Neural cell (in vitro differentiated cells): ENCODE results near the gene INPP5A. TPM values are rescaled to one million over a fixed set of nuclear protein-coding genes. Genes with fewer than 3 reads are reported as not detected.

ENCODE experiments used
- H2AFZ ChIP-seq: fragments of 200-600, 300-800 bp; sonication (generic), shearing (Covaris generic); 2 replicates; pipeline ENCODE4 v1.6.0; 2014; ENCODE audit warnings: low read depth, mild to moderate bottlenecking, antibody characterized with exemption, low read length, moderate library complexity
- H3F3A ChIP-seq: fragments of 200-600 bp; shearing (Covaris generic); 2 replicates; pipeline ENCODE4 v1.6.1; 2016; ENCODE audit warnings: mild to moderate bottlenecking, moderate library complexity, mixed read lengths, antibody characterized with exemption, low read length; ENCODE audit not compliant: insufficient read depth, poor library complexity, severe bottlenecking
- H3K27ac ChIP-seq: fragments of 200-600, 300-800 bp; sonication (generic), shearing (Covaris generic); 2 replicates; pipeline ENCODE4 v1.5.1; 2014; ENCODE audit warnings: mild to moderate bottlenecking, low read length, moderate library complexity
- H3K27me3 ChIP-seq: fragments of 300-800, 200-600 bp; sonication (generic), shearing (Covaris generic); 2 replicates; pipeline ENCODE4 v1.6.0; 2014; ENCODE audit warnings: mild to moderate bottlenecking, low read depth, low read length, moderate library complexity; ENCODE audit not compliant: insufficient read depth
- H3K36me3 ChIP-seq: fragments of 300-800, 200-600 bp; sonication (generic), shearing (Covaris generic); 2 replicates; pipeline ENCODE4 v1.5.1; 2014; ENCODE audit warnings: mild to moderate bottlenecking, antibody characterized with exemption, low read length, moderate library complexity; ENCODE audit not compliant: insufficient read depth
- H3K4me2 ChIP-seq: fragments of 300-800, 200-600 bp; sonication (generic), shearing (Covaris generic); 2 replicates; pipeline ENCODE4 v1.6.0; 2014; ENCODE audit warnings: mild to moderate bottlenecking, low read length
- H3K4me3 ChIP-seq: fragments of 300-800, 200-600 bp; sonication (generic), shearing (Covaris generic); 2 replicates; pipeline ENCODE4 v1.5.1; 2014; ENCODE audit warnings: mild to moderate bottlenecking, low read length, moderate library complexity
- H3K79me2 ChIP-seq: fragments of 200-600 bp; shearing (Covaris generic); replicated peaks from 2 replicates; pipeline ENCODE4 v1.6.0; 2014; ENCODE audit warnings: mild to moderate bottlenecking, low read length, moderate library complexity; ENCODE audit not compliant: insufficient read depth
- H3K9ac ChIP-seq: fragments of 300-800, 200-600 bp; sonication (generic), shearing (Covaris generic); 2 replicates; pipeline ENCODE4 v1.6.1; 2016; ENCODE audit warnings: mild to moderate bottlenecking, low read length, mixed read lengths
- H3K9me2 ChIP-seq: fragments of 200-600 bp; shearing (Covaris generic); 2 replicates; pipeline ENCODE4 v1.6.1; 2016; ENCODE audit warnings: mild to moderate bottlenecking, low read length, mixed read lengths; ENCODE audit not compliant: insufficient read depth
- H3K9me3 ChIP-seq: fragments of 200-600, 300-800 bp; sonication (generic), shearing (Covaris generic); 2 replicates; pipeline ENCODE4 v1.6.1; 2016; ENCODE audit warnings: mild to moderate bottlenecking, mixed run types, low read length, moderate library complexity, mixed read lengths
- H4K20me1 ChIP-seq: fragments of 200-600 bp; shearing (Covaris generic); 2 replicates; pipeline ENCODE4 v1.6.1; 2016; ENCODE audit warnings: mild to moderate bottlenecking, mixed run types; ENCODE audit not compliant: insufficient read depth
- CTCF ChIP-seq: fragments of 450-650 bp; IDR thresholded peaks from 2 replicates; pipeline ENCODE4 v1.5.1; 2014; ENCODE audit warnings: antibody characterized with exemption, mild to moderate bottlenecking, moderate library complexity; ENCODE audit not compliant: poor library complexity, severe bottlenecking
- EP300 ChIP-seq: fragments of 450-650 bp; conservative IDR thresholded peaks from 2 replicates; pipeline ENCODE4 v1.6.1; 2014; ENCODE audit warnings: antibody characterized with exemption, mild to moderate bottlenecking, moderate library complexity; ENCODE audit not compliant: poor library complexity, severe bottlenecking
- EZH2 ChIP-seq: fragments of 200-600, 300-800 bp; shearing (Covaris generic), sonication (generic); IDR thresholded peaks from 2 replicates; pipeline ENCODE4 v1.6.1; 2014; ENCODE audit warnings: antibody characterized with exemption, low read length, borderline replicate concordance, mild to moderate bottlenecking; ENCODE audit not compliant: insufficient read depth, poor library complexity, severe bottlenecking
- MXI1 ChIP-seq: fragments of 450-650 bp; conservative IDR thresholded peaks from 2 replicates; pipeline ENCODE4 v1.6.1; 2014; ENCODE audit warnings: antibody characterized with exemption, mild to moderate bottlenecking; ENCODE audit not compliant: poor library complexity, severe bottlenecking
- POLR2AphosphoS5 ChIP-seq: IDR thresholded peaks from 2 replicates; pipeline ENCODE4 v1.6.1; 2012
- RAD21 ChIP-seq: fragments of 450-650 bp; conservative IDR thresholded peaks from 2 replicates; pipeline ENCODE4 v1.6.1; 2014; ENCODE audit warnings: antibody characterized with exemption, mild to moderate bottlenecking, moderate library complexity
- REST ChIP-seq: IDR thresholded peaks from 2 replicates; pipeline ENCODE4 v1.6.1; 2012; ENCODE audit warnings: borderline replicate concordance
- SMC3 ChIP-seq: fragments of 450-650 bp; conservative IDR thresholded peaks from 2 replicates; pipeline ENCODE4 v1.6.1; 2014; ENCODE audit warnings: antibody characterized with exemption, mild to moderate bottlenecking, moderate library complexity; ENCODE audit not compliant: poor library complexity
- TAF1 ChIP-seq: IDR thresholded peaks from 2 replicates; pipeline ENCODE4 v1.6.1; 2012; ENCODE audit warnings: low read depth
- polyA plus RNA-seq: library from polyadenylated mRNA; depleted of rRNA; stranded (reverse); fragments of >200 nt; gene quantifications from 2 replicates; pipeline ENCODE4 v1.2.3, GENCODE V29; 2014

The INPP5A gene
- polyA plus RNA-seq, 1 donor from 2014 or later = 48.8 TPM

- Histone ChIP-seq H3K9ac (no peak overlapping the region), H3K27ac (no peak overlapping the region), H3K27me3 (no peaks in the 10 kb centered on the region), H3K36me3 (no peaks in the 10 kb centered on the region), H3K79me2 (no peaks in the 10 kb centered on the region), H3F3A (no peaks in the 10 kb centered on the region), H3K4me2 (no peak overlapping the region), H2AFZ (no peak overlapping the region), H4K20me1 (no peaks in the 10 kb centered on the region), H3K9me3 (peaks cover 6% of the 10 kb centered on the region), H3K4me3 (no peak overlapping the region), H3K9me2 (no peaks in the 10 kb centered on the region)
- TF ChIP-seq SMC3 (no peak), RAD21 (no peak), TAF1 (no peak), MXI1 (no peak), REST (no peak), EZH2 (no peak), POLR2AphosphoS5 (no peak), CTCF (no peak), EP300 (no peak)
These were observed 159.4 kb downstream of the INPP5A start for GRCh38 chr10:132696728-132697577.

GRCh38 chr10:132697578-132698200 is 160.1 kb downstream of the INPP5A start:
- H3K27ac ChIP-seq = no peak overlapping the region
- no peaks in the 10 kb centered on the region for H4K20me1 ChIP-seq
- H3K4me2 ChIP-seq = no peak overlapping the region
- no peaks in the 10 kb centered on the region for H3F3A ChIP-seq
- no peak overlapping the region for H2AFZ ChIP-seq
- no peaks in the 10 kb centered on the region for H3K27me3 ChIP-seq
- H3K9me2 ChIP-seq = no peaks in the 10 kb centered on the region
- no peaks in the 10 kb centered on the region for H3K36me3 ChIP-seq
- no peak overlapping the region for H3K4me3 ChIP-seq
- H3K9ac ChIP-seq = no peak overlapping the region
- no peaks in the 10 kb centered on the region for H3K79me2 ChIP-seq
- H3K9me3 ChIP-seq = peaks cover 6% of the 10 kb centered on the region
- no peak for TF ChIP-seq SMC3
- no peak for TF ChIP-seq EZH2
- no peak for TF ChIP-seq RAD21
- no peak for TF ChIP-seq POLR2AphosphoS5
- no peak for TF ChIP-seq REST
- no peak for TF ChIP-seq MXI1
- no peak for TF ChIP-seq CTCF
- no peak for TF ChIP-seq EP300
- TF ChIP-seq TAF1 = no peak
